ENCODE results near the gene TPRN.

DNA sequence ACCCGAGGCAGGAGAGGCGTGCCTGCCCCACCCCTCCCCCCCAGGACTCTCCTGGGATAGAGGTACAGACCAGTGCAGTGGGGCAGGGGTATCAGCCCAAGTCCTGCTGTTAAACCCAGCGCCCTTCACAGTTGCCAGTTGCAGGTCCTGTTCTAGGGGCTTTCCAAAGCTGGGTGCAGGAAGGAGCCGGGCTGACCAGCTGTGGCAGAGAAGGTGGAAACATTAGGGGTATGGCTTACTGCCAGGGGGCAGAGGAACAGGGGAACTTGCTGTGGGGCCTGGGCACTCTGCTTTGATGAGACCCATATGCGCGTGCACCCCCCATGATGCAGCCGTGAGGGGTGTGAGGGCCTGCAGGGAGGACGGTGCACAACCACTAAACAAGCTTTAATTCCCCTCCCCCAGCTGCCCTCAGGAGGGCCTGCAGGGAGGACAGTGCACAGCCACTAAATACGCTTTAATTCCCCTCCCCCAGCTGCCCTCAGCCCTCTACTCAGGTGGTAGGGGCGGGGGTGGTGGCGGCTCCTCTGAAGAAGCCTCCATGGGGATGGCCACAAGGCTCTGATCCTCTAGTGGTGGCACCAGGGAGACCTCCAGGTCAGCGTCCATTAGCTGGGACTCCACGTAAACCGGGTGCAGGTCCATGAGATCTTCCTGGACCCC is 29.9 kb downstream of the TPRN start:
- TF ChIP-seq JAZF1 (CRISPR knock-in tag; IDR thresholded peaks at IDR 0.05) (no peak), E2F5 (CRISPR knock-in tag; IDR thresholded peaks at IDR 0.05) (no peak), RELA (CRISPR knock-in tag; IDR thresholded peaks at IDR 0.05; ENCODE audit: borderline replicate concordance) (no peak)

Data from WTC11 (cell line).